HepG2 (cell line): ENCODE data around the gene KCNIP4. TPM values are rescaled to one million over a fixed set of nuclear protein-coding genes. Genes with fewer than 3 reads are reported as not detected.

Experiments used
- ATAC-seq: fragments of 200-7000 bp; cut with Tn5 transposase; 3 replicates; pipeline ENCODE4 v1.9.1; 2020; ENCODE audit warnings: mild to moderate bottlenecking, moderate library complexity
- BruUV-seq: library from RNA; stranded (reverse); fragments of 400-500 nt; replicated peaks from 2 replicates; lab custom pipeline; 2021; lab: Mats Ljungman, UMichigan
- CTCF ChIA-PET: fragments of 300-600 bp; formaldehyde crosslinking; extraction: SDS; loops from one replicate; lab custom pipeline; 2021; ENCODE audit warnings: low total read pairs, inconsistent platforms, low intra/inter-chr PET ratio; lab: Yijun Ruan, JAX
- POLR2A ChIA-PET: fragments of 350-600 bp; sonication (Branson Sonifier 250); formaldehyde crosslinking; loops from one replicate; lab custom pipeline; 2020; ENCODE audit warnings: antibody characterized with exemption, inconsistent platforms; lab: Yijun Ruan, JAX
- DNase-seq: peaks from one replicate; pipeline ENCODE4 v3.0.0-alpha.2; 2015; ENCODE audit warnings: low spot score
- FAIRE-seq: peaks from 3 replicates; lab custom pipeline; 2011; peaks lifted over from hg19 to GRCh38; lab: Jason Lieb, UNC
- H2AFZ ChIP-seq: one replicate; pipeline ENCODE4 v1.6.1; 2011; ENCODE audit warnings: low read length, inconsistent platforms
- H3K27ac ChIP-seq: fragments of 300-600 bp; 3 replicates; pipeline ENCODE4 v1.8.0; 2011; ENCODE audit warnings: mixed run types, mild to moderate bottlenecking, mixed read lengths, low read length, inconsistent platforms; ENCODE audit not compliant: insufficient read depth; ENCODE audit errors: extremely low read length
- H3K27me3 ChIP-seq, 2 experiments: fragments of 200-600 bp in 1 of 2; 2 replicates in 1 of 2; 3 replicates in 1 of 2; pipeline versions ENCODE4 v1.6.0 to v1.8.0; 2011; ENCODE audit warnings: low read length in 2 of 2, mild to moderate bottlenecking in 2 of 2, moderate library complexity in 2 of 2, inconsistent platforms in 1 of 2; ENCODE audit not compliant: insufficient read depth in 2 of 2, control insufficient read depth in 1 of 2
- H3K36me3 ChIP-seq, 2 experiments: fragments of 200-600 bp in 1 of 2; replicated peaks in 1 of 2; 2 replicates in 1 of 2; 3 replicates in 1 of 2; pipeline versions ENCODE4 v1.5.1 to v1.8.0; 2011; ENCODE audit warnings: low read length in 2 of 2, inconsistent platforms in 1 of 2; ENCODE audit not compliant: insufficient read depth in 2 of 2, control insufficient read depth in 1 of 2
- H3K4me1 ChIP-seq: 2 replicates; pipeline ENCODE4 v1.5.1; 2012; ENCODE audit warnings: low read length, inconsistent platforms; ENCODE audit not compliant: insufficient read depth
- H3K4me2 ChIP-seq: 2 replicates; pipeline ENCODE4 v1.6.0; 2011; ENCODE audit warnings: low read depth, low read length, inconsistent platforms
- H3K4me3 ChIP-seq, 3 experiments: fragments of 200-600 bp in 1 of 3; sonication (generic), shearing (Covaris generic) in 1 of 3; replicated peaks in 1 of 3; 2 replicates each; pipeline ENCODE4 v1.5.1; 2011 to 2016; ENCODE audit warnings: low read length in 3 of 3, inconsistent platforms in 2 of 3, low read depth in 2 of 3, mild to moderate bottlenecking in 2 of 3, control low read depth in 1 of 3, mixed read lengths in 1 of 3; ENCODE audit not compliant: insufficient read depth in 1 of 3
- H3K79me2 ChIP-seq: one replicate; pipeline ENCODE4 v1.6.1; 2011; ENCODE audit warnings: low read length, inconsistent platforms; ENCODE audit not compliant: insufficient read depth
- H3K9ac ChIP-seq: 2 replicates; pipeline ENCODE4 v1.6.0; 2011; ENCODE audit warnings: mild to moderate bottlenecking, low read depth, low read length, inconsistent platforms; ENCODE audit not compliant: insufficient read depth
- H3K9me3 ChIP-seq: 2 replicates; pipeline ENCODE4 v1.5.1; 2012; ENCODE audit warnings: mild to moderate bottlenecking, low read length
- H4K20me1 ChIP-seq: 2 replicates; pipeline ENCODE4 v1.6.0; 2011; ENCODE audit warnings: inconsistent platforms, mild to moderate bottlenecking, low read length, moderate library complexity; ENCODE audit not compliant: insufficient read depth
- ARID2 ChIP-seq: sonication (generic); formaldehyde crosslinking; IDR thresholded peaks from 2 replicates; pipeline ENCODE4 v1.8.1; 2022; ENCODE audit warnings: mild to moderate bottlenecking, missing genetic modification reagents, borderline replicate concordance
- ATRX ChIP-seq: sonication (generic); formaldehyde crosslinking; IDR thresholded peaks from 2 replicates; pipeline ENCODE4 v1.4.0; 2020; ENCODE audit warnings: missing genetic modification reagents, borderline replicate concordance
- BCLAF1 ChIP-seq: fragments of 450-650 bp; IDR thresholded peaks from 2 replicates; pipeline ENCODE4 v1.6.1; 2017; ENCODE audit warnings: mild to moderate bottlenecking
- KMT2B ChIP-seq: IDR thresholded peaks from 2 replicates; pipeline ENCODE4 v1.6.1; 2016; ENCODE audit warnings: missing genetic modification reagents, missing compliant biosample characterization
- RBM22 ChIP-seq: fragments of 200-400 bp; formaldehyde crosslinking; optimal IDR thresholded peaks from 2 replicates; pipeline ENCODE3; 2017; ENCODE audit warnings: mild to moderate bottlenecking, low read length, moderate library complexity
- ZNF33A ChIP-seq: sonication (generic); formaldehyde crosslinking; IDR thresholded peaks from 2 replicates; pipeline ENCODE4 v1.5.1; 2020; ENCODE audit warnings: missing genetic modification reagents, mild to moderate bottlenecking, moderate library complexity, borderline replicate concordance
- ZNF362 ChIP-seq: sonication (generic); formaldehyde crosslinking; IDR thresholded peaks from 2 replicates; pipeline ENCODE4 v1.4.0; 2020; ENCODE audit warnings: missing genetic modification reagents, mild to moderate bottlenecking, borderline replicate concordance
- ZNF468 ChIP-seq: sonication (generic); formaldehyde crosslinking; IDR thresholded peaks from 2 replicates; pipeline ENCODE4 v1.8.0; 2022; ENCODE audit warnings: mild to moderate bottlenecking, moderate library complexity, missing genetic modification reagents
- ZNF619 ChIP-seq: sonication (generic); formaldehyde crosslinking; IDR thresholded peaks from 2 replicates; pipeline ENCODE4 v1.4.0; 2020; ENCODE audit warnings: mild to moderate bottlenecking, missing genetic modification reagents
- WGBS: methylation state at CpG from one replicate; pipeline ENCODE4 v1.1.6; 2017; ENCODE audit warnings: low lambda C conversion rate; 5-methylcytosine and 5-hydroxymethylcytosine counted together
- in situ Hi-C: cut with HindIII; loops from 2 replicates; pipeline ENCODE4 v1.10.0; 2017; ENCODE audit warnings: low pct_unique_long_range_greater_than_20kb; ENCODE audit not compliant: extremely low pct_ligation_motif_present
- intact Hi-C: fragments of 100-400 bp; cut with micrococcal nuclease; formaldehyde crosslinking; loops from one replicate; pipeline ENCODE4 v1.10.0; 2022; ENCODE audit not compliant: unreplicated experiment
- polyA plus RNA-seq, 8 experiments: library from polyadenylated mRNA; depleted of rRNA in 3 of 8; stranded (reverse) in 7 of 8; unstranded in 1 of 8; fragments of >200 nt; fragmentation: Illumina TruSeq in 4 of 8; extraction: Trizol in 4 of 8; gene quantifications; 2 replicates each; pipeline versions ENCODE4 v1.2.1 to v1.2.3, GENCODE V29; 2011 to 2016; ENCODE audit warnings: low read depth in 4 of 8, missing spikeins in 1 of 8, mixed read lengths in 1 of 8; ENCODE audit not compliant: insufficient read depth in 1 of 8
- total RNA-seq, 5 experiments: library from RNA; depleted of rRNA; stranded (reverse); fragments of >200 nt; fragmentation: Illumina TruSeq; extraction: Trizol; gene quantifications; 2 replicates each; pipeline ENCODE4 v1.2.3, GENCODE V29; 2016; ENCODE audit warnings: low read depth in 1 of 5

KCNIP4 gene
- total and polyA plus RNA-seq, 2 of the 13 experiments (the other 11 are each of a cell fraction or from before 2014, with no cell fraction given): 0.09 TPM; not detected in 1

- Histone ChIP-seq H3K9ac (no peak overlapping the region), H3K4me3 (no peak overlapping the region), H3K27ac (no peak overlapping the region), H3K4me2 (no peak overlapping the region), H2AFZ (no peak overlapping the region), H3K9me3 (peaks cover 38% of the 10 kb centered on the region), H3K4me1 (peaks cover 4% of the 10 kb centered on the region; the same call in 1 of the 2 replicates), H3K79me2 (no peaks in the 10 kb centered on the region), H3K36me3 (peaks cover 0 to 7% of the 10 kb centered on the region in 2 experiments; a peak in 1 of 5 replicates), H3K27me3 (no peaks in the 10 kb centered on the region), H4K20me1 (no peaks in the 10 kb centered on the region)
- WGBS: 98% methylated on average over 1 of the region's 1 CpG
- no peak for TF ChIP-seq ZNF33A
- no peak for TF ChIP-seq KMT2B (CRISPR knock-in tag)
- no peak for TF ChIP-seq RBM22
- TF ChIP-seq BCLAF1: no peak
- TF ChIP-seq ARID2: no peak
- no peak for TF ChIP-seq ZNF468 (CRISPR knock-in tag)
- TF ChIP-seq ZNF619 (CRISPR knock-in tag): no peak
- TF ChIP-seq ZNF362 (CRISPR knock-in tag): no peak
- no peak for TF ChIP-seq ATRX (CRISPR knock-in tag)
- CTCF ChIA-PET: no interaction called here
- in situ Hi-C loops: no loop called here
- no peak for FAIRE-seq
- no peak for ATAC-seq
- BruUV-seq: no TSS peak
- POLR2A ChIA-PET: no interaction called here
- no peak for DNase-seq
- intact Hi-C loops: no loop called here
Observed at GRCh38 chr4:20735931-20736330, 1212.6 kb downstream of the KCNIP4 start.
